Smooth muscle cell (in vitro differentiated cells): ENCODE results near the gene RBFOX1. TPM values are rescaled to one million over a fixed set of nuclear protein-coding genes. Genes with fewer than 3 reads are reported as not detected.

Source experiments
- DNase-seq: peaks from one replicate; lab custom pipeline; 2025; ENCODE audit not compliant: unreplicated experiment; lab: John Stamatoyannopoulos, UW
- H2AFZ ChIP-seq: fragments of 200-600 bp; sonication (generic); 2 replicates; pipeline ENCODE4 v1.6.0; 2016; ENCODE audit warnings: antibody characterized with exemption, low read depth, mild to moderate bottlenecking
- H3F3A ChIP-seq: fragments of 200-600 bp; sonication (generic); 2 replicates; pipeline ENCODE4 v1.6.0; 2017; ENCODE audit warnings: antibody characterized with exemption, low read depth
- H3K27ac ChIP-seq: fragments of 200-600 bp; sonication (generic); 2 replicates; pipeline ENCODE4 v1.5.1; 2016; ENCODE audit warnings: low read depth, mild to moderate bottlenecking
- H3K27me3 ChIP-seq: fragments of 200-600 bp; sonication (generic); 2 replicates; pipeline ENCODE4 v1.6.1; 2016; ENCODE audit warnings: low read depth, mild to moderate bottlenecking
- H3K36me3 ChIP-seq: fragments of 200-600 bp; sonication (generic); 2 replicates; pipeline ENCODE4 v1.5.1; 2016; ENCODE audit warnings: low read depth
- H3K4me1 ChIP-seq: fragments of 200-600 bp; sonication (generic); 2 replicates; pipeline ENCODE4 v1.5.1; 2016; ENCODE audit warnings: low read depth
- H3K4me2 ChIP-seq: fragments of 200-600 bp; sonication (generic); 2 replicates; pipeline ENCODE4 v1.6.0; 2016; ENCODE audit warnings: mild to moderate bottlenecking
- H3K4me3 ChIP-seq: fragments of 200-600 bp; sonication (generic); 2 replicates; pipeline ENCODE4 v1.5.1; 2016; ENCODE audit warnings: mild to moderate bottlenecking
- H3K79me2 ChIP-seq: fragments of 200-600 bp; sonication (generic); 2 replicates; pipeline ENCODE4 v1.6.0; 2016; ENCODE audit warnings: low read depth, mild to moderate bottlenecking
- H3K9ac ChIP-seq: fragments of 200-600 bp; sonication (generic); 2 replicates; pipeline ENCODE4 v1.6.0; 2016; ENCODE audit warnings: low read depth
- H3K9me3 ChIP-seq: fragments of 200-600 bp; sonication (generic); replicated peaks from 2 replicates; pipeline ENCODE4 v1.5.1; 2016; ENCODE audit warnings: low read depth
- H4K20me1 ChIP-seq: fragments of 200-600 bp; sonication (generic); 2 replicates; pipeline ENCODE4 v1.6.0; 2016; ENCODE audit warnings: low read depth
- CTCF ChIP-seq: fragments of 200-600 bp; sonication (generic); IDR thresholded peaks from 2 replicates; pipeline ENCODE4 v1.5.1; 2017; ENCODE audit warnings: borderline replicate concordance, mild to moderate bottlenecking, antibody characterized with exemption; ENCODE audit not compliant: insufficient read depth, poor library complexity, severe bottlenecking
- WGBS: methylation state at CpG from one replicate; pipeline ENCODE4 v1.1.7; 2016; ENCODE audit warnings: low lambda C conversion rate; 5-methylcytosine and 5-hydroxymethylcytosine counted together
- polyA plus RNA-seq: library from polyadenylated mRNA; unstranded; fragments of >200 nt; fragmentation: Nextera tagmentation; extraction: Ambion mirVana; gene quantifications from 2 replicates; pipeline ENCODE4 v1.2.1, GENCODE V29; 2016
- total RNA-seq: library from RNA; depleted of rRNA; stranded (reverse); fragments of >200 nt; gene quantifications from 2 replicates; pipeline ENCODE4 v1.2.3, GENCODE V29; 2014

RBFOX1 gene
- total and polyA plus RNA-seq, 2 experiments from 2014 or later = not detected

- H3K36me3 ChIP-seq = no peaks in the 10 kb centered on the region
- H3K9ac ChIP-seq = no peak overlapping the region
- no peak overlapping the region for H3K4me3 ChIP-seq
- WGBS = 88% methylated on average over 2 of the region's 2 CpGs
- no peak for DNase-seq
- H3K9me3 ChIP-seq = no peaks in the 10 kb centered on the region
- no peaks in the 10 kb centered on the region for H3K4me1 ChIP-seq
- H4K20me1 ChIP-seq = no peaks in the 10 kb centered on the region
- no peak overlapping the region for H3K27ac ChIP-seq
- H3K27me3 ChIP-seq = no peaks in the 10 kb centered on the region
- H2AFZ ChIP-seq = no peak overlapping the region
- H3K4me2 ChIP-seq = no peak overlapping the region
- no peaks in the 10 kb centered on the region for H3K79me2 ChIP-seq
- no peaks in the 10 kb centered on the region for H3F3A ChIP-seq
- TF ChIP-seq CTCF = no peak
Measured at GRCh38 chr16:7714775-7715174, 382.1 kb downstream of the RBFOX1 start.

GRCh38 chr16:7716660-7717550 is 384.3 kb downstream of the RBFOX1 start:
- Histone ChIP-seq H3K36me3 (no peaks in the 10 kb centered on the region), H3K79me2 (no peaks in the 10 kb centered on the region), H3K4me3 (no peak overlapping the region), H3K4me1 (no peaks in the 10 kb centered on the region), H3K27ac (no peak overlapping the region), H3K9ac (no peak overlapping the region), H3K4me2 (no peak overlapping the region), H3K27me3 (no peaks in the 10 kb centered on the region), H3F3A (no peaks in the 10 kb centered on the region), H4K20me1 (no peaks in the 10 kb centered on the region), H2AFZ (no peak overlapping the region), H3K9me3 (no peaks in the 10 kb centered on the region)
- 62% methylated on average over 18 of the region's 18 CpGs for WGBS
- no peak for TF ChIP-seq CTCF
- DNase-seq = no peak

- no peak for TF ChIP-seq CTCF
Measured at GRCh38 chr16:7722761-7723160, 390.1 kb downstream of the RBFOX1 start.

More at GRCh38 chr16:7722761-7723160, 390.1 kb downstream of the RBFOX1 start:
- Histone ChIP-seq H3K36me3 (no peaks in the 10 kb centered on the region), H3K4me3 (no peak overlapping the region), H3K9ac (no peak overlapping the region), H3K79me2 (no peaks in the 10 kb centered on the region), H2AFZ (no peak overlapping the region), H4K20me1 (no peaks in the 10 kb centered on the region), H3K4me2 (no peak overlapping the region), H3K27me3 (no peaks in the 10 kb centered on the region), H3F3A (no peaks in the 10 kb centered on the region), H3K9me3 (no peaks in the 10 kb centered on the region), H3K4me1 (no peaks in the 10 kb centered on the region), H3K27ac (no peak overlapping the region)
- no peak for DNase-seq
- WGBS = 67% methylated on average over 4 of the region's 4 CpGs
